ENCODE measurements around the gene AP2M1.

The AP2M1 gene

DNA sequence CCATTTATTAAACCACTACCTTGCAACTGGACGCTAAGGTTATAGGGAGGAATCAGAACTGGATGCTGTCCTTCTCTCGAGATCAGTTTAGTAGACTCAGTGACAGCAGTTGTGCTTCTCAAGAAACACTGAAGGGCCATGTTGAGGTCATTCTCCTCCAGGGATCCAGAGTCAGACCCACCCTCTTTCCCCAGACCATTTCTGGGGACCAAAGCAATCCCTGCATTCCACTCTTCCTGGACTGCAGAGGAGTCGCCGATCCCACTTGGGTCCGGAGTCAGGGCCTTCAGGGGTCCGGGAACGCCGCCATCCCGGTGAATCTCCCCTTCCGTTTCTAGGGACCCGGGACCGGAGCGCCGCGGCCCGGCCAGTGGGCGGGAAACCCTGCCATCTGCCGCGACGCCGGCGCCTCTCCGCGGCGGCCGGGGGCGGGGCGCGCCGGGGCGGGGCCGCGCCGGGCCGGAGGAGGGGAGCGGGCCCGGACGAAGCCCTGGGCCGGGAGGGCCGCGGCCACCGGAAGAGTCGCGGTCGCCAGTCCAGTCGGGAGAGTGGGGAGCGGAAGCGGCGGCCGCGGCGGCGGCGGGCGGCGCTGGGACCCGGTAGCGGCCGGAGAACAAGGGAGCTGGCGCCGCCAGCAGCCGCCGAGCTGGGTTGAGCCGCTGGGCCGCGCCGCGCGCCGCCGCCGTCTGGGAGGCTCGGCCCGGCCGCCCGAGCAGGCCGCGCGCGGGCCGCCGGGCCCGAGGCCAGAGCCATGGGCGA is 19.6 kb upstream of the AP2M1 start, which contains the start of gene DVL3:
Gene DVL3, plus strand, starts transcription at position 493 of the 759 bp plus-strand sequence. Its CDS starts 259 bp downstream, at position 752.
- peak; percentile 22 for DNase-seq
- H3K27ac ChIP-seq: peak within 1 kb of the TSS; percentile 74
- peak within 1 kb of the TSS; percentile 91 for H3K4me3 ChIP-seq (ENCODE audit: low read depth, low read length)
- H3K36me3 ChIP-seq (replicated peaks): no peaks in the 10 kb centered on the region
- in situ Hi-C loops (cut with HindIII; ENCODE audit: low pct_ligation_motif_present, low sequenced_read_pairs): no loop called here
- H3K27me3 ChIP-seq (replicated peaks): no peaks in the 10 kb centered on the region
- TF ChIP-seq, protein P1, sequence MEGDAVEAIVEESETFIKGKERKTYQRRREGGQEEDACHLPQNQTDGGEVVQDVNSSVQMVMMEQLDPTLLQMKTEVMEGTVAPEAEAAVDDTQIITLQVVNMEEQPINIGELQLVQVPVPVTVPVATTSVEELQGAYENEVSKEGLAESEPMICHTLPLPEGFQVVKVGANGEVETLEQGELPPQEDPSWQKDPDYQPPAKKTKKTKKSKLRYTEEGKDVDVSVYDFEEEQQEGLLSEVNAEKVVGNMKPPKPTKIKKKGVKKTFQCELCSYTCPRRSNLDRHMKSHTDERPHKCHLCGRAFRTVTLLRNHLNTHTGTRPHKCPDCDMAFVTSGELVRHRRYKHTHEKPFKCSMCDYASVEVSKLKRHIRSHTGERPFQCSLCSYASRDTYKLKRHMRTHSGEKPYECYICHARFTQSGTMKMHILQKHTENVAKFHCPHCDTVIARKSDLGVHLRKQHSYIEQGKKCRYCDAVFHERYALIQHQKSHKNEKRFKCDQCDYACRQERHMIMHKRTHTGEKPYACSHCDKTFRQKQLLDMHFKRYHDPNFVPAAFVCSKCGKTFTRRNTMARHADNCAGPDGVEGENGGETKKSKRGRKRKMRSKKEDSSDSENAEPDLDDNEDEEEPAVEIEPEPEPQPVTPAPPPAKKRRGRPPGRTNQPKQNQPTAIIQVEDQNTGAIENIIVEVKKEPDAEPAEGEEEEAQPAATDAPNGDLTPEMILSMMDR (IDR thresholded peaks at IDR 0.05; ENCODE audit: low read depth, low read length, missing control alignments): no peak

DNA sequence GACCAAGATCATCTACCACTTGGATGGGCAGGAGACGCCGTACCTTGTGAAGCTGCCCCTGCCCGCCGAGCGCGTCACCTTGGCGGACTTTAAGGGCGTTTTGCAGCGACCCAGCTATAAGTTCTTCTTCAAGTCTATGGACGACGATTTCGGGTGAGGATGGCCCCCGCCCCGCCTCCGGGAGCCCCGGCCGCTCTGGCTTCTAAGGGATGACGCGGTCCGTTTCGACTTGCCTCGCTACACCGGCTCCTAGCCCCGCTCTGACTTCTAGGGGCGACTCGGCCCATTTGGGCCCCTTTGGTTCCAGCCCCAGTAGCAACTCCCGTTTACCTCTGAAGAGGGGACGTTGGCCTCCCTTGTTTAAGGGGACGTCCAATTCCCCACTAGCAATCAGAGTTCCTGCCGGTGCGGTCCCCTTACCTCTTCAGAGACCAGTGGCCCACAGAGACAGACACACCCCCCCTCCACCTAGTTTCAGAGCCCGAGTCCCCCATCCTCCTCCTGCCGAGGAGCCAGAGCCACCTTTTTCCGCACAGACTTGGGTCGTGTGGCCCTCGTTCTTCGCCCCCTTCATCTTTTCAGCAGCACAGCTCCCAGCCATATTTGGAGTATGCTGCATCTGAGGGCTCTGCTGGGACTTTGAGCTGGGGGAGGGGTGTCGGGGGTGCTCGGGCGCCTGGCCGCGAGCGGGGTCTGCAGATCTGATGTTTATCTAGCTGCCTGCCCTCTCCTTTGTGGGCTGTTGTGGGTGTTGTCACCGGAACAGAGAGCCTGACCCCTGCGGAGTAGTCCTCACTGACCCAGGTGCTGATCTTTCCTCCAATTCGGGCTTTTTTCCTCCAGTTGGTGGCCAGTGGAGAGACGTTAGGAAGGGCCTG is 18.8 kb upstream of the AP2M1 start:
- Histone ChIP-seq H3K27ac (peak overlapping the region; percentile 74), H3K27me3 (replicated peaks) (no peaks in the 10 kb centered on the region), H3K36me3 (replicated peaks) (no peaks in the 10 kb centered on the region), H3K4me3 (ENCODE audit: low read depth, low read length) (peak overlapping the region; percentile 91)
- TF ChIP-seq, protein P1 (IDR thresholded peaks at IDR 0.05; ENCODE audit: low read depth, low read length, missing control alignments): no peak
- no peak for DNase-seq
- in situ Hi-C loops (cut with HindIII; ENCODE audit: low pct_ligation_motif_present, low sequenced_read_pairs): no loop called here

DNA sequence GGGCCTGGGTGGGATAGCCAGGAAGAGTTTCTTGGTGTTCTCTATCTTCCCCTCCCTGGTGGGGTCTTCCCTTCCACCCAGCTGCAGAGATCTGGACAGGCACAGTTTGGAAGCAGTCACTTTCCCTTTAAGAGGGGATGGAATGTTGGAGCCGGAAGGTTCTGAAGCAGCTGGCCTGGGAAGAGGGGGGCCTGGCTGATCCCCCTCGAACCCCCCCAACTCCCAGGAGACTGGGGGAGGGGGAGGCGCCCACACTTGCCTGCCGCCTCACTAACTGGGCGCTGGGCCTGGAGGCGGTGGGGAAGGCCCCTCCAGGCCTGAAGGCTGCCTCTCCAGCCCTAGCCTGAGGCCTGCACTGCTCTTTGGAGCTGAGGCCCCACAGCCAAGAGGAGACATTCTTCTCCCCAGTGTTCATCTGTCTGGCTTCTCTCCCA is 18.1 kb upstream of the AP2M1 start:
- DNase-seq: peak; percentile 32
- Histone ChIP-seq H3K4me3 (ENCODE audit: low read depth, low read length) (peak overlapping the region; percentile 91), H3K27ac (peak overlapping the region; percentile 35), H3K36me3 (replicated peaks) (no peaks in the 10 kb centered on the region), H3K27me3 (replicated peaks) (no peaks in the 10 kb centered on the region)
- in situ Hi-C loops (cut with HindIII; ENCODE audit: low pct_ligation_motif_present, low sequenced_read_pairs): no loop called here
- TF ChIP-seq, protein P1 (IDR thresholded peaks at IDR 0.05; ENCODE audit: low read depth, low read length, missing control alignments): no peak

DNA sequence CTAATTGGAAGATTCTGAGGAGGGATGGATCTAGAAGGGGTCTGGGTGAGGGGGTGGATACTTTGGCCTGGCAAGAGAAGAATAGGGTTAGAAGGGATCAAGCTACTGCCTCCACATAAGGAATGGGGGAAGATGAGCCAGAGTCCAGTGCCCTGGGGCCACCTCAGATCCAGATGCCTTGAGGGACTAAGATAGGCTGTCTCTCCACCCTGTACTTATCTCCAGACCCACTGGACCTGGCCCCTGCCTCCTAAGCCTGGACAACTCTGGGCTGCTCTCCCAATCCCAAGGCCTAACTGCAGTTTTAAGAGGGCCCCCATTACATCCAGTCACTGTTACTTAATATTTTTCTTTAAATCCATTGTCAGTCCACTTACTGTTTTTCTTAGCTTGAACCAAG is 17.4 kb upstream of the AP2M1 start:
- Histone ChIP-seq H3K27ac (peak overlapping the region; percentile 35), H3K4me3 (ENCODE audit: low read depth, low read length) (peak overlapping the region; percentile 91)
- in situ Hi-C loops (cut with HindIII; ENCODE audit: low pct_ligation_motif_present, low sequenced_read_pairs): no loop called here

DNA sequence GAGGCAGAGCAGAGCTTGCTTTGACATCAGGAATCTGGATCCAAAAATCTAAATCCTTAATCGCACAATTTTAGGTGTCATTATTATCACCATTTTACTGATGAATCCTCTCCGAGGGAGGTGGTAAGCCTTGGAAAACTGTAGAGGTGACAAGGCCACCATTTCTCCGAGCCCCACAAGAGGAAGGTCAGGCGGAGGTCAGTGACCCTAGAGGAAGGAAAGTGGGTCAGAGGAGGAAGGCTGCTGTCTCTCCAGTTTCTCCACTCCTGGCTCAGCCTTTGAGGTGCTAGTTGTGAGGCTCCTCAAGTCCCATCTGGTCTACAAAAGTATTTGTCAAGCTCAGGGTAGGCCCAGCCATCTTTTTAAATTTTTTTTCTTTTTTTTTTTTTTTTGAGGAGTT is 16.3 kb upstream of the AP2M1 start:
- H3K4me3 ChIP-seq (ENCODE audit: low read depth, low read length): no peak overlapping the region

More for the DNA sequence above, 17.4 kb upstream of the AP2M1 start:
- H3K27me3 ChIP-seq (replicated peaks): no peaks in the 10 kb centered on the region
- DNase-seq: no peak
- TF ChIP-seq, protein P1 (IDR thresholded peaks at IDR 0.05; ENCODE audit: low read depth, low read length, missing control alignments): no peak
- H3K36me3 ChIP-seq (replicated peaks): no peaks in the 10 kb centered on the region

More for the DNA sequence above, 16.3 kb upstream of the AP2M1 start:
- TF ChIP-seq, protein P1 (IDR thresholded peaks at IDR 0.05; ENCODE audit: low read depth, low read length, missing control alignments): no peak
- peaks cover 9% of the 10 kb centered on the region for H3K36me3 ChIP-seq (replicated peaks)
- no peak for DNase-seq
- in situ Hi-C loops (cut with HindIII; ENCODE audit: low pct_ligation_motif_present, low sequenced_read_pairs): no loop called here
- no peak overlapping the region for H3K27ac ChIP-seq
- no peaks in the 10 kb centered on the region for H3K27me3 ChIP-seq (replicated peaks)

Data from brain microvascular endothelial cell (primary cell).